ENCODE measurements around the gene TUFT1. TPM values are rescaled to one million over a fixed set of nuclear protein-coding genes. Genes with fewer than 3 reads are reported as not detected.
"Not testable (repeated sequence)": the region's sequence is repeated elsewhere in the genome, so short reads cannot be mapped to it uniquely, and the experiment has no call there.

TUFT1 gene
- total and polyA plus RNA-seq, 2 of the 4 experiments (the other 2 are of a cell fraction): 21.2 to 30.3 TPM

GRCh38 chr1:151596166-151596953 lies 56.3 kb downstream of the TUFT1 start:
- H4K20me1 ChIP-seq (ENCODE audit: insufficient read depth, low read length): no peaks in the 10 kb centered on the region; the same call in 1 of the 2 replicates
- dilution Hi-C loops (cut with HindIII; ENCODE audit: low sequenced_read_pairs, unreplicated experiment): no loop called here
- H3K23ac ChIP-seq (ENCODE audit: low read depth, low read length): no peak overlapping the region
- intact Hi-C loops (cut with micrococcal nuclease): no loop called here
- ChIA-PET POLR2A (ENCODE audit: unreplicated experiment) (no interaction called here), CTCF (interaction anchor here (1.2 kb wide), 1 partner anchor 21 kb away, joined by 5 read pairs; no protein-coding TSS in a partner anchor)
- H2BK20ac ChIP-seq (ENCODE audit: low read depth, low read length): no peak overlapping the region
- H4K8ac ChIP-seq (ENCODE audit: low read depth in 2 of 2, low read length in 2 of 2): no peak overlapping the region
- H3K9me1 ChIP-seq (ENCODE audit: insufficient read depth, low read length): 0 out of 2 replicates have a peak, but pooled peaks cover 3% of the 10 kb centered on the region
- H3K36me3 ChIP-seq (ENCODE audit: control insufficient read depth, insufficient read depth, low read length): no peaks in the 10 kb centered on the region
- H3K27me3 ChIP-seq (ENCODE audit: control insufficient read depth, insufficient read depth, low read length): no peaks in the 10 kb centered on the region
- ATAC-seq (ENCODE audit: low read depth): no peak
- H2BK15ac ChIP-seq (ENCODE audit: low read depth, low read length): no peak overlapping the region
- H2AFZ ChIP-seq (replicated peaks; ENCODE audit: low read length, poor library complexity): no peak overlapping the region
- H3K4me1 ChIP-seq (ENCODE audit: control insufficient read depth, insufficient read depth, low read length): no peaks in the 10 kb centered on the region
- no TSS peak for BruUV-seq (replicated peaks)
- no peak overlapping the region for H3K4me2 ChIP-seq (ENCODE audit: low read depth, low read length)
- in situ Hi-C loops (cut with MboI; ENCODE audit: low sequenced_read_pairs): no loop called here
- no peaks in the 10 kb centered on the region; the same call in 1 of the 2 replicates for H3K9me3 ChIP-seq (ENCODE audit: control insufficient read depth, insufficient read depth, low read length)
- H2BK5ac ChIP-seq (ENCODE audit: low read depth, low read length, poor library complexity, severe bottlenecking): no peak overlapping the region
- H2AK5ac ChIP-seq (ENCODE audit: low read depth, low read length): no peak overlapping the region
- no peak overlapping the region for H3K4ac ChIP-seq (ENCODE audit: low read depth, low read length)
- H2AK9ac ChIP-seq (replicated peaks; ENCODE audit: low read depth, low read length, poor library complexity): no peak overlapping the region
- no peak overlapping the region for H4K5ac ChIP-seq (ENCODE audit: low read depth, low read length)
- no peak overlapping the region for H3K4me3 ChIP-seq (ENCODE audit: insufficient read depth, low read depth, low read length)
- H4K91ac ChIP-seq (ENCODE audit: insufficient read depth, low read depth, low read length): no peak overlapping the region
- H3K18ac ChIP-seq (ENCODE audit: low read depth, low read length): no peak overlapping the region
- TF ChIP-seq RCOR1 (IDR thresholded peaks at IDR 0.05; ENCODE audit: insufficient replicate concordance, low read length) (peak; percentile 44), ELK1 (IDR thresholded peaks at IDR 0.05; ENCODE audit: borderline replicate concordance, low read depth, low read length) (no peak), MAZ (IDR thresholded peaks at IDR 0.05; ENCODE audit: borderline replicate concordance, low read depth, low read length) (peak; percentile 61), MAFK (IDR thresholded peaks at IDR 0.05; ENCODE audit: low read depth, low read length) (no peak)
- H3K79me1 ChIP-seq (ENCODE audit: low read depth in 1 of 2, low read length in 2 of 2): no peaks in the 10 kb centered on the region
- H2BK120ac ChIP-seq (ENCODE audit: low read depth, low read length): no peak overlapping the region
- no peak overlapping the region for H3K56ac ChIP-seq (ENCODE audit: extremely low read depth, insufficient read depth, low read length)
- 0 out of 2 replicates have a peak overlapping the region, but pooled peaks have one; percentile 2 for H3K14ac ChIP-seq (replicated peaks; ENCODE audit: low read depth, low read length)
- no peak overlapping the region for H3K9ac ChIP-seq (ENCODE audit: low read depth, low read length)
- DNase-seq: peak; percentile 41
- 82% methylated on average over 3 of the region's 5 CpGs; no CpG with 5 or more reads in 1 of the 2 experiments for WGBS, 2 experiments (ENCODE audit: extremely low coverage in 2 of 2, insufficient read length in 1 of 2)
- no peak overlapping the region for H3K27ac ChIP-seq (ENCODE audit: insufficient read depth, low read length)

GRCh38 chr1:151602550-151602949 lies 62.4 kb downstream of the TUFT1 start:
- H4K91ac ChIP-seq (ENCODE audit: insufficient read depth, low read depth, low read length): not testable (repeated sequence)
- POLR2A ChIA-PET (ENCODE audit: unreplicated experiment): interaction anchor here (0.8 kb wide), 1 partner anchor 118 kb away, joined by 3 read pairs; the partner anchor contains the start of gene RIIAD1

More at GRCh38 chr1:151602550-151602949, 62.4 kb downstream of the TUFT1 start:
- BruUV-seq (replicated peaks); ATAC-seq (ENCODE audit: low read depth); H2BK120ac ChIP-seq (ENCODE audit: low read depth, low read length); H2AK9ac ChIP-seq (replicated peaks; ENCODE audit: low read depth, low read length, poor library complexity); dilution Hi-C loops (cut with HindIII; ENCODE audit: low sequenced_read_pairs, unreplicated experiment); H3K36me3 ChIP-seq (ENCODE audit: control insufficient read depth, insufficient read depth, low read length); H3K9me3 ChIP-seq (ENCODE audit: control insufficient read depth, insufficient read depth, low read length); H4K5ac ChIP-seq (ENCODE audit: low read depth, low read length); H2BK5ac ChIP-seq (ENCODE audit: low read depth, low read length, poor library complexity, severe bottlenecking); H3K4ac ChIP-seq (ENCODE audit: low read depth, low read length); H3K79me1 ChIP-seq (ENCODE audit: low read depth in 1 of 2, low read length in 2 of 2); H3K56ac ChIP-seq (ENCODE audit: extremely low read depth, insufficient read depth, low read length); intact Hi-C loops (cut with micrococcal nuclease); H3K9ac ChIP-seq (ENCODE audit: low read depth, low read length); CTCF ChIA-PET; H4K8ac ChIP-seq (ENCODE audit: low read depth in 2 of 2, low read length in 2 of 2); H4K20me1 ChIP-seq (ENCODE audit: insufficient read depth, low read length); H3K14ac ChIP-seq (replicated peaks; ENCODE audit: low read depth, low read length); in situ Hi-C loops (cut with MboI; ENCODE audit: low sequenced_read_pairs); H3K4me3 ChIP-seq (ENCODE audit: insufficient read depth, low read depth, low read length); DNase-seq; H2BK15ac ChIP-seq (ENCODE audit: low read depth, low read length); H2AFZ ChIP-seq (replicated peaks; ENCODE audit: low read length, poor library complexity); H3K23ac ChIP-seq (ENCODE audit: low read depth, low read length); H3K27ac ChIP-seq (ENCODE audit: insufficient read depth, low read length); H3K27me3 ChIP-seq (ENCODE audit: control insufficient read depth, insufficient read depth, low read length); H2BK20ac ChIP-seq (ENCODE audit: low read depth, low read length); H3K4me1 ChIP-seq (ENCODE audit: control insufficient read depth, insufficient read depth, low read length); H2AK5ac ChIP-seq (ENCODE audit: low read depth, low read length); H3K4me2 ChIP-seq (ENCODE audit: low read depth, low read length); H3K9me1 ChIP-seq (ENCODE audit: insufficient read depth, low read length); H3K18ac ChIP-seq (ENCODE audit: low read depth, low read length): not testable (repeated sequence)
- no CpG with 5 or more reads among the region's 5 CpGs for WGBS, 2 experiments (ENCODE audit: extremely low coverage in 2 of 2, insufficient read length in 1 of 2)
